ENCODE results near the gene DPM3. TPM values are rescaled to one million over a fixed set of nuclear protein-coding genes. Genes with fewer than 3 reads are reported as not detected.

DPM3 gene
- total RNA-seq, 6 experiments from 2014 or later, result 50.4 to 106 (median 60.4) TPM

GRCh38 chr1:155136748-155137147 lies 3.6 kb downstream of the DPM3 start:
- H3K27me3 ChIP-seq, result no peaks in the 10 kb centered on the region
- no peak for DNase-seq
- intact Hi-C loops (cut with DNase I), result no loop called here
- H3K9me3 ChIP-seq, result no peaks in the 10 kb centered on the region
- H3K36me3 ChIP-seq, result peaks cover 0 to 31% (median 16%) of the 10 kb centered on the region in 4 donors
- H3K4me1 ChIP-seq, result peaks cover 0 to 45% (median 18%) of the 10 kb centered on the region in 4 donors
- no peak for TF ChIP-seq POLR2A (IDR thresholded peaks at IDR 0.05)
- TF ChIP-seq CTCF (IDR thresholded peaks at IDR 0.05), result no peak
- peak overlapping the region; percentile 97 to 100 (median 99) for H3K27ac ChIP-seq
- no peak for ATAC-seq
- 38% methylated on average over 6 of the region's 6 CpGs for WGBS (ENCODE audit: insufficient coverage, low coverage, low lambda C conversion rate, missing lambda C conversion rate)
- H3K4me3 ChIP-seq, result peak overlapping the region; percentile 43 to 96 (median 84)

- ATAC-seq, result peak; percentile 57 to 80 (median 75)
- peak within 1 kb of the TSS; percentile 97 to 100 (median 99) for H3K27ac ChIP-seq
- H3K4me1 ChIP-seq, result peaks cover 0 to 52% (median 21%) of the 10 kb centered on the region in 4 donors
- intact Hi-C loops (cut with DNase I), result no loop called here
- TF ChIP-seq CTCF (IDR thresholded peaks at IDR 0.05) (peak in 3 of 4 donors; percentile 27 to 60 (median 31)), POLR2A (IDR thresholded peaks at IDR 0.05) (peak; percentile 95)
- no peaks in the 10 kb centered on the region for H3K27me3 ChIP-seq
- peaks cover 0 to 43% (median 22%) of the 10 kb centered on the region in 4 donors for H3K36me3 ChIP-seq
- no peaks in the 10 kb centered on the region for H3K9me3 ChIP-seq
- peak within 1 kb of the TSS; percentile 43 to 96 (median 84) for H3K4me3 ChIP-seq
- 3% methylated on average over 14 of the region's 52 CpGs for WGBS (ENCODE audit: insufficient coverage, low coverage, low lambda C conversion rate, missing lambda C conversion rate)
- peak; percentile 96 to 97 (median 97) for DNase-seq
Measured at GRCh38 chr1:155135415-155136028, 4.8 kb downstream of the DPM3 start, which contains the start of gene SLC50A1. Gene SLC50A1, plus strand, starts transcription at chr1:155135852. Its CDS starts 60 bp downstream, at chr1:155135912.

- peak overlapping the region; percentile 43 to 96 (median 84) for H3K4me3 ChIP-seq
- H3K36me3 ChIP-seq, result peaks cover 0 to 46% (median 25%) of the 10 kb centered on the region in 4 donors
- 2% methylated on average over 16 of the region's 18 CpGs for WGBS (ENCODE audit: insufficient coverage, low coverage, low lambda C conversion rate, missing lambda C conversion rate)
- peaks cover 0 to 52% (median 21%) of the 10 kb centered on the region in 4 donors for H3K4me1 ChIP-seq
- TF ChIP-seq POLR2A (IDR thresholded peaks at IDR 0.05), result no peak
- TF ChIP-seq CTCF (IDR thresholded peaks at IDR 0.05), result no peak
- intact Hi-C loops (cut with DNase I), result no loop called here
- H3K9me3 ChIP-seq, result no peaks in the 10 kb centered on the region
- DNase-seq, result peak; percentile 88 to 94 (median 91)
- ATAC-seq, result peak; percentile 49 to 68 (median 54)
- H3K27me3 ChIP-seq, result no peaks in the 10 kb centered on the region
- H3K27ac ChIP-seq, result peak overlapping the region; percentile 97 to 100 (median 99)
Measured at GRCh38 chr1:155134880-155135414, 5.4 kb downstream of the DPM3 start.

- WGBS (ENCODE audit: insufficient coverage, low coverage, low lambda C conversion rate, missing lambda C conversion rate), result 7% methylated on average over 1 of the region's 1 CpG
- H3K36me3 ChIP-seq, result peaks cover 0 to 52% (median 28%) of the 10 kb centered on the region in 4 donors
- peak overlapping the region; percentile 97 to 100 (median 99) for H3K27ac ChIP-seq
- H3K27me3 ChIP-seq, result no peaks in the 10 kb centered on the region
- H3K4me1 ChIP-seq, result peaks cover 0 to 50% (median 21%) of the 10 kb centered on the region in 4 donors
- intact Hi-C loops (cut with DNase I), result no loop called here
- ATAC-seq (peak in 3 of 4 donors; percentile 2 to 17 (median 4)), DNase-seq (peak in 1 of 3 donors; percentile 54)
- H3K4me3 ChIP-seq, result peak overlapping the region in 2 of 3 donors; percentile 84 to 96
- no peaks in the 10 kb centered on the region for H3K9me3 ChIP-seq
- TF ChIP-seq POLR2A (IDR thresholded peaks at IDR 0.05) (no peak), CTCF (IDR thresholded peaks at IDR 0.05) (no peak)
Measured at GRCh38 chr1:155134322-155134721, 6.0 kb downstream of the DPM3 start.

Data from right lobe of liver (tissue), 6 donors.